IMR-90 (cell line): ENCODE measurements around the gene FARS2. TPM values are rescaled to one million over a fixed set of nuclear protein-coding genes. Genes with fewer than 3 reads are reported as not detected.

Source experiments
- ATAC-seq: fragments of 200-7000 bp; cut with Tn5 transposase; 2 replicates; pipeline ENCODE4 v1.9.1; 2020; ENCODE audit warnings: low read depth, mild to moderate bottlenecking, moderate library complexity
- BruUV-seq: library from RNA; stranded (reverse); fragments of 400-500 nt; replicated peaks from 2 replicates; lab custom pipeline; 2021; lab: Mats Ljungman, UMichigan
- CTCF ChIA-PET: fragments of 300-600 bp; formaldehyde crosslinking; extraction: SDS; loops from one replicate; lab custom pipeline; 2021; ENCODE audit warnings: antibody characterized with exemption; lab: Yijun Ruan, JAX
- POLR2A ChIA-PET: fragments of 300-600 bp; sonication (Branson Sonifier 250); formaldehyde crosslinking; loops from one replicate; lab custom pipeline; 2022; ENCODE audit warnings: antibody characterized with exemption; ENCODE audit not compliant: unreplicated experiment; lab: Charles Lee
- DNase-seq: peaks from one replicate; pipeline ENCODE4 v3.0.0; 2013
- H2AFZ ChIP-seq: replicated peaks from 2 replicates; pipeline ENCODE3; 2013; ENCODE audit warnings: low read length, mild to moderate bottlenecking; ENCODE audit not compliant: poor library complexity
- H2AK5ac ChIP-seq: 2 replicates; pipeline ENCODE4 v1.6.1; 2013; ENCODE audit warnings: low read depth, low read length, inconsistent platforms
- H2AK9ac ChIP-seq: replicated peaks from 2 replicates; pipeline ENCODE3; 2013; ENCODE audit warnings: mild to moderate bottlenecking, low read depth, low read length, moderate library complexity; ENCODE audit not compliant: poor library complexity
- H2BK120ac ChIP-seq: 2 replicates; pipeline ENCODE4 v1.6.1; 2013; ENCODE audit warnings: low read depth, low read length, inconsistent platforms
- H2BK15ac ChIP-seq: 3 replicates; pipeline ENCODE4 v1.6.1; 2013; ENCODE audit warnings: low read depth, low read length, inconsistent platforms
- H2BK20ac ChIP-seq: 2 replicates; pipeline ENCODE4 v1.6.1; 2013; ENCODE audit warnings: low read depth, mild to moderate bottlenecking, inconsistent platforms, low read length, moderate library complexity
- H2BK5ac ChIP-seq: 2 replicates; pipeline ENCODE4 v1.6.1; 2013; ENCODE audit warnings: mild to moderate bottlenecking, low read depth, low read length, inconsistent platforms; ENCODE audit not compliant: poor library complexity, severe bottlenecking
- H3K14ac ChIP-seq: replicated peaks from 2 replicates; pipeline ENCODE4 v1.6.1; 2013; ENCODE audit warnings: low read depth, low read length, inconsistent platforms
- H3K18ac ChIP-seq: 2 replicates; pipeline ENCODE4 v1.6.1; 2013; ENCODE audit warnings: low read depth, low read length, control low read depth
- H3K23ac ChIP-seq: 2 replicates; pipeline ENCODE4 v1.6.1; 2013; ENCODE audit warnings: low read depth, low read length, inconsistent platforms
- H3K27ac ChIP-seq: 2 replicates; pipeline ENCODE4 v1.5.1; 2013; ENCODE audit warnings: mild to moderate bottlenecking, control low read depth, low read length; ENCODE audit not compliant: insufficient read depth
- H3K27me3 ChIP-seq: 2 replicates; pipeline ENCODE4 v1.6.1; 2013; ENCODE audit warnings: low read length; ENCODE audit not compliant: control insufficient read depth, insufficient read depth
- H3K36me3 ChIP-seq: 2 replicates; pipeline ENCODE4 v1.6.1; 2013; ENCODE audit warnings: low read length, mixed read lengths; ENCODE audit not compliant: control insufficient read depth, insufficient read depth
- H3K4ac ChIP-seq: 2 replicates; pipeline ENCODE4 v1.6.1; 2013; ENCODE audit warnings: low read depth, low read length, inconsistent platforms
- H3K4me1 ChIP-seq: 2 replicates; pipeline ENCODE4 v1.6.1; 2013; ENCODE audit warnings: low read length, mixed read lengths; ENCODE audit not compliant: control insufficient read depth, insufficient read depth
- H3K4me2 ChIP-seq: 2 replicates; pipeline ENCODE4 v1.6.1; 2013; ENCODE audit warnings: low read depth, mild to moderate bottlenecking, control low read depth, low read length, moderate library complexity
- H3K4me3 ChIP-seq: 2 replicates; pipeline ENCODE4 v1.5.1; 2013; ENCODE audit warnings: low read depth, mild to moderate bottlenecking, control low read depth, low read length, moderate library complexity; ENCODE audit not compliant: insufficient read depth
- H3K56ac ChIP-seq: 2 replicates; pipeline ENCODE4 v1.6.1; 2013; ENCODE audit warnings: low read length, inconsistent platforms; ENCODE audit not compliant: insufficient read depth; ENCODE audit errors: extremely low read depth
- H3K79me1 ChIP-seq, 2 experiments: 2 replicates each; pipeline ENCODE4 v1.6.1; 2013; ENCODE audit warnings: low read length in 2 of 2, inconsistent platforms in 1 of 2, low read depth in 1 of 2
- H3K9ac ChIP-seq: 2 replicates; pipeline ENCODE4 v1.6.1; 2013; ENCODE audit warnings: low read depth, low read length, control low read depth
- H3K9me1 ChIP-seq: 2 replicates; pipeline ENCODE4 v1.6.1; 2013; ENCODE audit warnings: low read length, inconsistent platforms; ENCODE audit not compliant: insufficient read depth
- H3K9me3 ChIP-seq: 2 replicates; pipeline ENCODE4 v1.6.1; 2013; ENCODE audit warnings: low read length; ENCODE audit not compliant: control insufficient read depth, insufficient read depth
- H4K20me1 ChIP-seq: 2 replicates; pipeline ENCODE4 v1.6.1; 2013; ENCODE audit warnings: low read length, inconsistent platforms; ENCODE audit not compliant: insufficient read depth
- H4K5ac ChIP-seq: 2 replicates; pipeline ENCODE4 v1.6.1; 2013; ENCODE audit warnings: mild to moderate bottlenecking, low read depth, low read length, control low read depth
- H4K8ac ChIP-seq, 2 experiments: 2 replicates each; pipeline ENCODE4 v1.6.1; 2013; ENCODE audit warnings: low read depth in 2 of 2, low read length in 2 of 2, control low read depth in 1 of 2, inconsistent platforms in 1 of 2
- H4K91ac ChIP-seq: 2 replicates; pipeline ENCODE4 v1.6.1; 2013; ENCODE audit warnings: low read depth, low read length, inconsistent platforms; ENCODE audit not compliant: insufficient read depth
- CEBPB ChIP-seq: IDR thresholded peaks from 2 replicates; pipeline ENCODE4 v1.6.1; 2012; ENCODE audit warnings: low read depth, low read length, improper control_type of control experiment
- FOS ChIP-seq: fragments of 150-350 bp; IDR thresholded peaks from 2 replicates; pipeline ENCODE4 v1.6.1; 2016; ENCODE audit warnings: low read depth, low read length
- NFE2L2 ChIP-seq: fragments of 150-350 bp; IDR thresholded peaks from 2 replicates; pipeline ENCODE4 v1.6.1; 2016; ENCODE audit warnings: low read depth, mild to moderate bottlenecking, low read length
- RCOR1 ChIP-seq: IDR thresholded peaks from 2 replicates; pipeline ENCODE4 v1.6.1; 2012; ENCODE audit warnings: mild to moderate bottlenecking, low read length, improper control_type of control experiment; ENCODE audit not compliant: insufficient replicate concordance
- WGBS, 2 experiments: methylation state at CpG; one replicate each; pipeline versions ENCODE4 v1.1.5 to v1.1.7; 2013; ENCODE audit warnings: missing lambda C conversion rate in 2 of 2; ENCODE audit not compliant: insufficient read length in 1 of 2; ENCODE audit errors: extremely low coverage in 2 of 2; 5-methylcytosine and 5-hydroxymethylcytosine counted together
- dilution Hi-C: fragments of 300-500 bp; cut with HindIII; formaldehyde crosslinking; loops from one replicate; pipeline ENCODE4 v1.14.3; 2018; ENCODE audit warnings: low sequenced_read_pairs; ENCODE audit not compliant: unreplicated experiment
- in situ Hi-C: fragments of 300-500 bp; cut with MboI; formaldehyde crosslinking; loops from 3 replicates; pipeline ENCODE4 v1.14.3; 2019; ENCODE audit warnings: low sequenced_read_pairs, inconsistent platforms, mixed read lengths
- intact Hi-C: fragments of 100-400 bp; cut with micrococcal nuclease; formaldehyde crosslinking; loops from 2 replicates; pipeline ENCODE4 v1.10.0; 2022
- polyA plus RNA-seq, 3 experiments: library from polyadenylated mRNA; depleted of rRNA; stranded (reverse); fragments of >200 nt; gene quantifications; 2 replicates each; pipeline ENCODE4 v1.2.3, GENCODE V29; 2012; ENCODE audit warnings: low replicate concordance in 1 of 3
- total RNA-seq: library from RNA; depleted of rRNA; stranded (reverse); fragments of >200 nt; gene quantifications from 2 replicates; pipeline ENCODE4 v1.2.3, GENCODE V29; 2012
- TF ChIP-seq, protein P1 (sequence below): conservative IDR thresholded peaks from 2 replicates; pipeline ENCODE4 v1.5.1; 2012; ENCODE audit warnings: mild to moderate bottlenecking, low read depth, low read length, improper control_type of control experiment
- TF ChIP-seq, protein P2 (sequence below): fragments of 150-350 bp; IDR thresholded peaks from 2 replicates; pipeline ENCODE4 v1.6.1; 2016; ENCODE audit warnings: low read depth, mild to moderate bottlenecking, low read length, moderate library complexity, borderline replicate concordance

Gene FARS2
- total and polyA plus RNA-seq, 2 of the 4 experiments (the other 2 are of a cell fraction): 12.1 to 28.9 TPM

- no peak overlapping the region for H3K18ac ChIP-seq
- no peak overlapping the region for H2BK20ac ChIP-seq
- H3K4ac ChIP-seq: no peak overlapping the region
- no peak overlapping the region for H4K91ac ChIP-seq
- H4K8ac ChIP-seq: no peak overlapping the region
- no peak overlapping the region for H3K14ac ChIP-seq
- H3K4me2 ChIP-seq: no peak overlapping the region
- no peaks in the 10 kb centered on the region for H3K27me3 ChIP-seq
- H3K9me3 ChIP-seq: no peaks in the 10 kb centered on the region
- no peak overlapping the region for H4K5ac ChIP-seq
- no TSS peak for BruUV-seq
- intact Hi-C loops: no loop called here
- H3K9me1 ChIP-seq: peaks cover 19% of the 10 kb centered on the region
- no peak overlapping the region for H2AFZ ChIP-seq
- H3K4me1 ChIP-seq: peaks cover 11% of the 10 kb centered on the region
- H2BK15ac ChIP-seq: no peak overlapping the region
- H4K20me1 ChIP-seq: 0 out of 2 replicates have a peak, but pooled peaks cover 4% of the 10 kb centered on the region
- peaks cover 0 to 14% of the 10 kb centered on the region in 2 experiments; a peak in 1 of 4 replicates for H3K79me1 ChIP-seq
- H3K27ac ChIP-seq: no peak overlapping the region
- TF ChIP-seq, protein P1, sequence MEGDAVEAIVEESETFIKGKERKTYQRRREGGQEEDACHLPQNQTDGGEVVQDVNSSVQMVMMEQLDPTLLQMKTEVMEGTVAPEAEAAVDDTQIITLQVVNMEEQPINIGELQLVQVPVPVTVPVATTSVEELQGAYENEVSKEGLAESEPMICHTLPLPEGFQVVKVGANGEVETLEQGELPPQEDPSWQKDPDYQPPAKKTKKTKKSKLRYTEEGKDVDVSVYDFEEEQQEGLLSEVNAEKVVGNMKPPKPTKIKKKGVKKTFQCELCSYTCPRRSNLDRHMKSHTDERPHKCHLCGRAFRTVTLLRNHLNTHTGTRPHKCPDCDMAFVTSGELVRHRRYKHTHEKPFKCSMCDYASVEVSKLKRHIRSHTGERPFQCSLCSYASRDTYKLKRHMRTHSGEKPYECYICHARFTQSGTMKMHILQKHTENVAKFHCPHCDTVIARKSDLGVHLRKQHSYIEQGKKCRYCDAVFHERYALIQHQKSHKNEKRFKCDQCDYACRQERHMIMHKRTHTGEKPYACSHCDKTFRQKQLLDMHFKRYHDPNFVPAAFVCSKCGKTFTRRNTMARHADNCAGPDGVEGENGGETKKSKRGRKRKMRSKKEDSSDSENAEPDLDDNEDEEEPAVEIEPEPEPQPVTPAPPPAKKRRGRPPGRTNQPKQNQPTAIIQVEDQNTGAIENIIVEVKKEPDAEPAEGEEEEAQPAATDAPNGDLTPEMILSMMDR: no peak
- no peak for TF ChIP-seq RCOR1
- no peak for TF ChIP-seq NFE2L2
- TF ChIP-seq FOS: no peak
- TF ChIP-seq, protein P2, sequence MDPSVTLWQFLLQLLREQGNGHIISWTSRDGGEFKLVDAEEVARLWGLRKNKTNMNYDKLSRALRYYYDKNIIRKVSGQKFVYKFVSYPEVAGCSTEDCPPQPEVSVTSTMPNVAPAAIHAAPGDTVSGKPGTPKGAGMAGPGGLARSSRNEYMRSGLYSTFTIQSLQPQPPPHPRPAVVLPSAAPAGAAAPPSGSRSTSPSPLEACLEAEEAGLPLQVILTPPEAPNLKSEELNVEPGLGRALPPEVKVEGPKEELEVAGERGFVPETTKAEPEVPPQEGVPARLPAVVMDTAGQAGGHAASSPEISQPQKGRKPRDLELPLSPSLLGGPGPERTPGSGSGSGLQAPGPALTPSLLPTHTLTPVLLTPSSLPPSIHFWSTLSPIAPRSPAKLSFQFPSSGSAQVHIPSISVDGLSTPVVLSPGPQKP: no peak
- no peak for TF ChIP-seq CEBPB
- dilution Hi-C loops: no loop called here
- no peaks in the 10 kb centered on the region for H3K36me3 ChIP-seq
- no peak overlapping the region for H2AK9ac ChIP-seq
- ChIA-PET POLR2A (no interaction called here), CTCF (no interaction called here)
- no peak overlapping the region for H2BK120ac ChIP-seq
- no peak overlapping the region for H2AK5ac ChIP-seq
- H3K56ac ChIP-seq: no peak overlapping the region
- ATAC-seq (no peak), DNase-seq (no peak)
- H3K4me3 ChIP-seq: no peak overlapping the region
- in situ Hi-C loops: loop anchor here (25.0 kb wide), 1 partner anchor 526 kb away; no protein-coding TSS in a partner anchor
- no CpG with 5 or more reads among the region's 2 CpGs for WGBS, 2 experiments
- no peak overlapping the region for H2BK5ac ChIP-seq
- no peak overlapping the region for H3K9ac ChIP-seq
- H3K23ac ChIP-seq: no peak overlapping the region
Observed at GRCh38 chr6:5461365-5461764, 200.1 kb downstream of the FARS2 start.
